ENCODE measurements around the gene NRDC. TPM values are rescaled to one million over a fixed set of nuclear protein-coding genes. Genes with fewer than 3 reads are reported as not detected.

The NRDC gene
- total and polyA plus RNA-seq, 9 of the 15 experiments (the other 6 are each of a cell fraction or from before 2014, with no cell fraction given) = 102 to 371 (median 201) TPM

DNA sequence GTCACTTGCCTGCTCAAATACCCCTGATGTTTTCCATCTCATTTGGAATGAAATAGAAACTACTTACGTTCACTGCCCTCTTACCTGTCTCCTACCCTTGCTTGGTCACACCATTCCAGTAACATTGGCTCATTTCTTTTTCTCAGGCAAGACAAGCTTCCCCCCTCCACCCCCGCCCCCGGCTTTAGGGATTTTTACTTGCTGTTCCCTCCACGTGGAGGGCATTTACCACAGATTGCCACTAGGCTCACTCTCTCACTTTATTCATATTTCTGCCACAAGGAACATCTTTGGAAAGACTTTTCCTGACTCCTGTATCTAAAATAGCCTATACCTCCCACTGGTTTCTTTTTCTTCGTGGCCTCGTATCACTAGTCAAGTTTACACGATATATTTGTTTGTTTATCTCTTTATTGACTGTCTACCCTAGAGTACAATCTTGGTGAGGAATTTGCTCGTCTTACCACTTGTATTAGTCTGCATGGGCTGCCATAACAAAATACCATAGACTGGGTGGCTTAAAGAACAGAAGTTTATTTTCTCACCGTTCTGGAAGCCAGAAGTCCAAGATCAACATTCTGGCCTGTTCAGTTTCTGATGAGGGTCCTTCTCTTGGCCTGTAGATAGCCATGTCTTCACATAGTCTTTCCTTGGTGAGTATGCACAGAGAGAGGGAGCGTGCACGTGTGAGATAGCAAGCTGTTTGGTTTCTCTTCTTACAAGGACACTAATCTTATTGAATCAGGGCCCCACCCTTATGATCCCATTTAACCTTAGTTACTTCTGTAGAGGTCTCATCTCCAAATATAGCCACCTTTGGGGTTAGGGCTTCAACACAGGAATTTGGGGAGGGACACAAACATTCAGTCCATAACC lies 126.2 kb downstream of the NRDC start (continued):
- TF ChIP-seq CTCF (IDR thresholded peaks at IDR 0.05 in 2 of 3, conservative IDR thresholded peaks at IDR 0.05 in 1 of 3; ENCODE audit: insufficient read depth in 2 of 3, low read depth in 1 of 3, low read length in 3 of 3) (peak; percentile 29 to 54 (median 38); a peak in 5 of 6 replicates), NFE2L1 (tag; IDR thresholded peaks at IDR 0.05; ENCODE audit: borderline replicate concordance, low read depth) (no peak), TRIM28 (IDR thresholded peaks at IDR 0.05) (0 out of 2 replicates have a peak, but pooled peaks have one; percentile 68), DIDO1 (tag; IDR thresholded peaks at IDR 0.05; ENCODE audit: low read depth) (no peak), PCBP2 (IDR thresholded peaks at IDR 0.05; ENCODE audit: low read depth, low read length, poor library complexity, severe bottlenecking) (no peak), CEBPG (CRISPR knock-in tag; IDR thresholded peaks at IDR 0.05) (no peak), CEBPG (tag; conservative IDR thresholded peaks at IDR 0.05 in 1 of 2, IDR thresholded peaks at IDR 0.05 in 1 of 2) (no peak), STAT5A (IDR thresholded peaks at IDR 0.05; ENCODE audit: borderline replicate concordance, low read length) (peak; percentile 79; the same call in 1 of the 2 replicates), TAL1 (IDR thresholded peaks at IDR 0.05) (peak; percentile 87), JUND (IDR thresholded peaks at IDR 0.05; ENCODE audit: borderline replicate concordance, low read depth, low read length) (peak; percentile 13; the same call in 1 of the 2 replicates), JUND (tag; IDR thresholded peaks at IDR 0.05; ENCODE audit: borderline replicate concordance, low read depth, low read length) (no peak; the same call in 2 of the 3 replicates), ARID1B (IDR thresholded peaks at IDR 0.05) (peak; percentile 88), BHLHE40 (IDR thresholded peaks at IDR 0.05; ENCODE audit: low read length) (peak; percentile 87), ZNF551 (CRISPR knock-in tag; IDR thresholded peaks at IDR 0.05) (no peak), ETV1 (tag; conservative IDR thresholded peaks at IDR 0.05; ENCODE audit: low read depth) (no peak), KLF1 (tag; IDR thresholded peaks at IDR 0.05) (peak; percentile 75), NCOR1 (IDR thresholded peaks at IDR 0.05) (peak; percentile 82), CBX3 (IDR thresholded peaks at IDR 0.05; ENCODE audit: borderline replicate concordance in 1 of 2, low read length in 2 of 2) (peak in 1 of 2 experiments; percentile 66; a peak in 1 of 3 replicates), ADNP (tag; IDR thresholded peaks at IDR 0.05) (peak; percentile 58), MEF2D (tag; conservative IDR thresholded peaks at IDR 0.05; ENCODE audit: low read depth) (no peak)
- TF ChIP-seq, protein P1, sequence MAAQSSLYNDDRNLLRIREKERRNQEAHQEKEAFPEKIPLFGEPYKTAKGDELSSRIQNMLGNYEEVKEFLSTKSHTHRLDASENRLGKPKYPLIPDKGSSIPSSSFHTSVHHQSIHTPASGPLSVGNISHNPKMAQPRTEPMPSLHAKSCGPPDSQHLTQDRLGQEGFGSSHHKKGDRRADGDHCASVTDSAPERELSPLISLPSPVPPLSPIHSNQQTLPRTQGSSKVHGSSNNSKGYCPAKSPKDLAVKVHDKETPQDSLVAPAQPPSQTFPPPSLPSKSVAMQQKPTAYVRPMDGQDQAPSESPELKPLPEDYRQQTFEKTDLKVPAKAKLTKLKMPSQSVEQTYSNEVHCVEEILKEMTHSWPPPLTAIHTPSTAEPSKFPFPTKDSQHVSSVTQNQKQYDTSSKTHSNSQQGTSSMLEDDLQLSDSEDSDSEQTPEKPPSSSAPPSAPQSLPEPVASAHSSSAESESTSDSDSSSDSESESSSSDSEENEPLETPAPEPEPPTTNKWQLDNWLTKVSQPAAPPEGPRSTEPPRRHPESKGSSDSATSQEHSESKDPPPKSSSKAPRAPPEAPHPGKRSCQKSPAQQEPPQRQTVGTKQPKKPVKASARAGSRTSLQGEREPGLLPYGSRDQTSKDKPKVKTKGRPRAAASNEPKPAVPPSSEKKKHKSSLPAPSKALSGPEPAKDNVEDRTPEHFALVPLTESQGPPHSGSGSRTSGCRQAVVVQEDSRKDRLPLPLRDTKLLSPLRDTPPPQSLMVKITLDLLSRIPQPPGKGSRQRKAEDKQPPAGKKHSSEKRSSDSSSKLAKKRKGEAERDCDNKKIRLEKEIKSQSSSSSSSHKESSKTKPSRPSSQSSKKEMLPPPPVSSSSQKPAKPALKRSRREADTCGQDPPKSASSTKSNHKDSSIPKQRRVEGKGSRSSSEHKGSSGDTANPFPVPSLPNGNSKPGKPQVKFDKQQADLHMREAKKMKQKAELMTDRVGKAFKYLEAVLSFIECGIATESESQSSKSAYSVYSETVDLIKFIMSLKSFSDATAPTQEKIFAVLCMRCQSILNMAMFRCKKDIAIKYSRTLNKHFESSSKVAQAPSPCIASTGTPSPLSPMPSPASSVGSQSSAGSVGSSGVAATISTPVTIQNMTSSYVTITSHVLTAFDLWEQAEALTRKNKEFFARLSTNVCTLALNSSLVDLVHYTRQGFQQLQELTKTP (IDR thresholded peaks at IDR 0.05; ENCODE audit: low read depth in 1 of 2, partially characterized antibody in 2 of 2) = no peak
